Daoy (cell line): ENCODE results near the gene OR10G2. TPM values are rescaled to one million over a fixed set of nuclear protein-coding genes. Genes with fewer than 3 reads are reported as not detected.

Experiments used
- DNase-seq: peaks from one replicate; pipeline ENCODE4 v3.0.0-alpha.2; 2015; ENCODE audit warnings: low read depth
- total RNA-seq: library from RNA; depleted of rRNA; stranded (reverse); fragments of >200 nt; shearing (Covaris generic); gene quantifications from 2 replicates; pipeline ENCODE4 v1.2.3, GENCODE V29; 2014; rRNA removed

Gene OR10G2
- total RNA-seq, 1 experiment from 2014 or later = not detected

GRCh38 chr14:21589317-21589716 lies 45.4 kb downstream of the OR10G2 start:
- no peak for DNase-seq

Other genes starting within 250 kb of the OR10G2 start
- 42.4 and 42.6 TPM in 2 replicates for gene CHD8, start 178.8 kb downstream of the OR10G2 start, total RNA-seq
- 15.8 and 32.9 TPM in 2 replicates for gene RAB2B, start 158.0 kb downstream of the OR10G2 start, total RNA-seq
- 19.2 and 25.5 TPM in 2 replicates for gene TOX4, start 157.7 kb downstream of the OR10G2 start, total RNA-seq
- gene METTL3, start 123.6 kb downstream of the OR10G2 start, total RNA-seq = 121 and 158 TPM in 2 replicates
- 3.3 and 4.7 TPM in 2 replicates for gene SALL2, start 108.6 kb downstream of the OR10G2 start, total RNA-seq
- not detected in 2 replicates for gene OR10G3, start 54.9 kb downstream of the OR10G2 start, total RNA-seq
- gene OR4E2, start 18.9 kb upstream of the OR10G2 start, total RNA-seq = not detected in 2 replicates
- gene OR4E1, start 38.9 kb upstream of the OR10G2 start, total RNA-seq = not detected in 2 replicates